Measurements from ENCODE around the gene CEP85L. TPM values are rescaled to one million over a fixed set of nuclear protein-coding genes. Genes with fewer than 3 reads are reported as not detected.

Gene CEP85L
- total RNA-seq, 3 donors from 2014 or later (not counting 1 experiment from before 2014, with no cell fraction given): 75.0 to 85.2 (median 82.0) TPM

GRCh38 chr6:118581489-118581959 lies 69.9 kb downstream of the CEP85L start:
- peak in 2 of 3 donors; percentile 24 to 27 for ATAC-seq
- Histone ChIP-seq H3K27me3 (ENCODE audit: control insufficient read depth, insufficient read depth, low read length) (no peaks in the 10 kb centered on the region), H3K27ac (ENCODE audit: low read length) (no peak overlapping the region), H3K4me3 (ENCODE audit: low read length) (no peak overlapping the region), H3K4me1 (ENCODE audit: control insufficient read depth, insufficient read depth, low read length) (peaks cover 5% of the 10 kb centered on the region), H3K36me3 (ENCODE audit: control insufficient read depth, insufficient read depth, low read length) (no peaks in the 10 kb centered on the region), H3K9me3 (ENCODE audit: control insufficient read depth, insufficient read depth, low read length) (peaks cover 19% of the 10 kb centered on the region)
- peak overlapping the region; percentile 28 to 72 for H3K27ac Mint-ChIP-seq
- H3K27me3 Mint-ChIP-seq (ENCODE audit: low read depth in 2 of 2): no peaks in the 10 kb centered on the region
- no peak for DNase-seq
- H3K4me3 Mint-ChIP-seq: no peak overlapping the region
- peaks cover 8% of the 10 kb centered on the region for H3K36me3 Mint-ChIP-seq
- H3K4me1 Mint-ChIP-seq: peaks cover 17 to 34% of the 10 kb centered on the region in 2 donors
- TF ChIP-seq CTCF (IDR thresholded peaks at IDR 0.05): no peak
- intact Hi-C loops (cut with micrococcal nuclease): loop anchor here (1.0 kb wide), 1 partner anchor 605 kb away; no protein-coding TSS in a partner anchor
- WGBS (ENCODE audit: insufficient coverage): 88% methylated on average over 5 of the region's 5 CpGs
- peaks cover 2 to 3% of the 10 kb centered on the region in 2 donors for H3K9me3 Mint-ChIP-seq

GRCh38 chr6:118580585-118581419 lies 70.6 kb downstream of the CEP85L start:
- DNase-seq (peak in 1 of 2 donors; percentile 77), ATAC-seq (peak; percentile 79 to 92 (median 80))
- intact Hi-C loops (cut with micrococcal nuclease): loop anchor here (1.0 kb wide), 2 partner anchors 297 to 605 kb away; no protein-coding TSS in a partner anchor
- H3K27me3 ChIP-seq (ENCODE audit: control insufficient read depth, insufficient read depth, low read length): no peaks in the 10 kb centered on the region
- H3K9me3 Mint-ChIP-seq: peaks cover 2 to 6% of the 10 kb centered on the region in 2 donors
- H3K27ac ChIP-seq (ENCODE audit: low read length): no peak overlapping the region
- H3K4me1 ChIP-seq (ENCODE audit: control insufficient read depth, insufficient read depth, low read length): peaks cover 5% of the 10 kb centered on the region
- peak; percentile 71 for TF ChIP-seq CTCF (IDR thresholded peaks at IDR 0.05)
- no peak overlapping the region for H3K4me3 ChIP-seq (ENCODE audit: low read length)
- peaks cover 14% of the 10 kb centered on the region for H3K36me3 Mint-ChIP-seq
- WGBS (ENCODE audit: insufficient coverage): 70% methylated on average over 9 of the region's 10 CpGs
- peaks cover 17 to 34% of the 10 kb centered on the region in 2 donors for H3K4me1 Mint-ChIP-seq
- H3K27me3 Mint-ChIP-seq (ENCODE audit: low read depth in 2 of 2): no peaks in the 10 kb centered on the region
- peaks cover 2% of the 10 kb centered on the region for H3K36me3 ChIP-seq (ENCODE audit: control insufficient read depth, insufficient read depth, low read length)
- H3K4me3 Mint-ChIP-seq: peak overlapping the region; percentile 26
- peaks cover 19% of the 10 kb centered on the region for H3K9me3 ChIP-seq (ENCODE audit: control insufficient read depth, insufficient read depth, low read length)
- peak overlapping the region; percentile 28 to 72 for H3K27ac Mint-ChIP-seq

- H3K4me3 ChIP-seq (ENCODE audit: low read length): no peak overlapping the region
- H3K27ac ChIP-seq (ENCODE audit: low read length): no peak overlapping the region
- no peak for ATAC-seq
These were observed 71.6 kb downstream of the CEP85L start for GRCh38 chr6:118579786-118580185.

More at GRCh38 chr6:118579786-118580185, 71.6 kb downstream of the CEP85L start:
- no peak overlapping the region for H3K4me3 Mint-ChIP-seq
- Histone ChIP-seq H3K4me1 (ENCODE audit: control insufficient read depth, insufficient read depth, low read length) (peaks cover 5% of the 10 kb centered on the region), H3K27me3 (ENCODE audit: control insufficient read depth, insufficient read depth, low read length) (no peaks in the 10 kb centered on the region), H3K9me3 (ENCODE audit: control insufficient read depth, insufficient read depth, low read length) (peaks cover 21% of the 10 kb centered on the region), H3K36me3 (ENCODE audit: control insufficient read depth, insufficient read depth, low read length) (peaks cover 2% of the 10 kb centered on the region)
- H3K9me3 Mint-ChIP-seq: peaks cover 2 to 9% of the 10 kb centered on the region in 2 donors
- intact Hi-C loops (cut with micrococcal nuclease): loop anchor here (1.0 kb wide), 1 partner anchor 295 kb away; no protein-coding TSS in a partner anchor
- TF ChIP-seq CTCF (IDR thresholded peaks at IDR 0.05): no peak
- no peaks in the 10 kb centered on the region for H3K27me3 Mint-ChIP-seq (ENCODE audit: low read depth in 2 of 2)
- H3K27ac Mint-ChIP-seq: no peak overlapping the region
- H3K36me3 Mint-ChIP-seq: peaks cover 21% of the 10 kb centered on the region
- peaks cover 17 to 37% of the 10 kb centered on the region in 2 donors for H3K4me1 Mint-ChIP-seq
- no peak for DNase-seq
- 100% methylated on average over 1 of the region's 2 CpGs for WGBS (ENCODE audit: insufficient coverage)
